ENCODE measurements around the gene CRYBG3.
"Not testable (repeated sequence)": the region's sequence is repeated elsewhere in the genome, so short reads cannot be mapped to it uniquely, and the experiment has no call there.

Gene CRYBG3

GRCh38 chr3:97821774-97822358, at the start of gene CRYBG3:
Gene CRYBG3, plus strand, starts transcription at chr3:97822011. Its CDS starts 196 bp downstream, at chr3:97822207.
- peak; percentile 83 for DNase-seq

GRCh38 chr3:97772926-97773325, 48.9 kb upstream of the CRYBG3 start:
- DNase-seq, result no peak

GRCh38 chr3:97778152-97778551, 43.7 kb upstream of the CRYBG3 start:
- DNase-seq, result no peak

GRCh38 chr3:97793420-97794019, 28.3 kb upstream of the CRYBG3 start:
- peak; percentile 63 for DNase-seq

- DNase-seq, result no peak
These were observed 25.9 kb upstream of the CRYBG3 start for GRCh38 chr3:97795951-97796350.

- no peak for DNase-seq
These were observed 17.3 kb upstream of the CRYBG3 start for GRCh38 chr3:97804471-97804870.

GRCh38 chr3:97810779-97811390, 10.9 kb upstream of the CRYBG3 start:
- no peak for DNase-seq

- peak; percentile 38 for DNase-seq
These were observed 6.5 kb upstream of the CRYBG3 start for GRCh38 chr3:97815149-97815917.

- DNase-seq, result no peak
These were observed 5.0 kb upstream of the CRYBG3 start for GRCh38 chr3:97816811-97817210.

GRCh38 chr3:97817965-97818364, 3.8 kb upstream of the CRYBG3 start:
- DNase-seq, result peak; percentile 99

GRCh38 chr3:97820780-97821179, 1.0 kb upstream of the CRYBG3 start:
- no peak for DNase-seq

- peak; percentile 83 for DNase-seq
These were observed 481 bp upstream of the CRYBG3 start for GRCh38 chr3:97821287-97821773.

GRCh38 chr3:97822359-97822775, 556 bp downstream of the CRYBG3 start:
- DNase-seq, result peak; percentile 16

- DNase-seq, result no peak
These were observed 1.5 kb downstream of the CRYBG3 start for GRCh38 chr3:97823046-97824004.

- no peak for DNase-seq
These were observed 3.3 kb downstream of the CRYBG3 start for GRCh38 chr3:97825101-97825500.

GRCh38 chr3:97827741-97828471, 6.1 kb downstream of the CRYBG3 start:
- no peak for DNase-seq

GRCh38 chr3:97829198-97829597, 7.4 kb downstream of the CRYBG3 start:
- no peak for DNase-seq

GRCh38 chr3:97830638-97831037, 8.8 kb downstream of the CRYBG3 start:
- DNase-seq, result peak; percentile 25

GRCh38 chr3:97831140-97831539, 9.3 kb downstream of the CRYBG3 start:
- DNase-seq, result no peak

GRCh38 chr3:97833184-97833583, 11.4 kb downstream of the CRYBG3 start:
- not testable (repeated sequence) for DNase-seq

- DNase-seq, result no peak
These were observed 13.9 kb downstream of the CRYBG3 start for GRCh38 chr3:97835761-97836160.

- no peak for DNase-seq
These were observed 16.6 kb downstream of the CRYBG3 start for GRCh38 chr3:97838393-97838792.
